GM12872 (cell line): ENCODE results near the gene MARCKSL1.

ENCODE experiments used
- TF ChIP-seq, protein P1 (sequence below): IDR thresholded peaks from 3 replicates; pipeline ENCODE4 v1.5.1; 2011; ENCODE audit warnings: low read depth, mild to moderate bottlenecking, low read length, moderate library complexity; ENCODE audit not compliant: insufficient read depth

The MARCKSL1 gene

DNA sequence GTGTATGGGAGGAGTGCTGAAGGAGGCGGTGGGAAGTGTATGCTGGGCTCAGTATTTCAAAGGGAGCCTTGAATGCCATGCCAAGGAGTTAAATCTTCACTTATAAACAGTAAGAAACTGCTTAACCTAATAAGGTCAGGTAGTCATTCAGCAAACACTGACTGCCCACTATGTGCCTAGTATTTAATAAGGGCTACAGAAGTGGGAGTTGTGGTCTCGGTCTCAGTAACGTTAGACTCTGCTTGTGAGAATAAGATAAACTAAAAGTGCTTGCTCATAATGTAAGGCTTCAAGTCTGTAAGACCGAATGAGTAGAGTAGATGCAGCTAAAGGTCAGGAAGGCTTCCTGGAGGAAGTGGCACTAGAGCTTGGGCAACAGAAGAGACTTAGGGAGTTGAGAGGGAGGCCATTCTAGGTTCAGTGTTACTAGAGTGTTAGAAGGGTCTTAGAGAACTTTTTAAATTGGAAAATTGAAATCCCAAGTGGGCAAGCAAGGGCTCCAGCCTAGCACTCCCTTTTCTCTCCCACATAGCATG is 6.0 kb downstream of the MARCKSL1 start:
- TF ChIP-seq, protein P1, sequence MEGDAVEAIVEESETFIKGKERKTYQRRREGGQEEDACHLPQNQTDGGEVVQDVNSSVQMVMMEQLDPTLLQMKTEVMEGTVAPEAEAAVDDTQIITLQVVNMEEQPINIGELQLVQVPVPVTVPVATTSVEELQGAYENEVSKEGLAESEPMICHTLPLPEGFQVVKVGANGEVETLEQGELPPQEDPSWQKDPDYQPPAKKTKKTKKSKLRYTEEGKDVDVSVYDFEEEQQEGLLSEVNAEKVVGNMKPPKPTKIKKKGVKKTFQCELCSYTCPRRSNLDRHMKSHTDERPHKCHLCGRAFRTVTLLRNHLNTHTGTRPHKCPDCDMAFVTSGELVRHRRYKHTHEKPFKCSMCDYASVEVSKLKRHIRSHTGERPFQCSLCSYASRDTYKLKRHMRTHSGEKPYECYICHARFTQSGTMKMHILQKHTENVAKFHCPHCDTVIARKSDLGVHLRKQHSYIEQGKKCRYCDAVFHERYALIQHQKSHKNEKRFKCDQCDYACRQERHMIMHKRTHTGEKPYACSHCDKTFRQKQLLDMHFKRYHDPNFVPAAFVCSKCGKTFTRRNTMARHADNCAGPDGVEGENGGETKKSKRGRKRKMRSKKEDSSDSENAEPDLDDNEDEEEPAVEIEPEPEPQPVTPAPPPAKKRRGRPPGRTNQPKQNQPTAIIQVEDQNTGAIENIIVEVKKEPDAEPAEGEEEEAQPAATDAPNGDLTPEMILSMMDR = no peak

DNA sequence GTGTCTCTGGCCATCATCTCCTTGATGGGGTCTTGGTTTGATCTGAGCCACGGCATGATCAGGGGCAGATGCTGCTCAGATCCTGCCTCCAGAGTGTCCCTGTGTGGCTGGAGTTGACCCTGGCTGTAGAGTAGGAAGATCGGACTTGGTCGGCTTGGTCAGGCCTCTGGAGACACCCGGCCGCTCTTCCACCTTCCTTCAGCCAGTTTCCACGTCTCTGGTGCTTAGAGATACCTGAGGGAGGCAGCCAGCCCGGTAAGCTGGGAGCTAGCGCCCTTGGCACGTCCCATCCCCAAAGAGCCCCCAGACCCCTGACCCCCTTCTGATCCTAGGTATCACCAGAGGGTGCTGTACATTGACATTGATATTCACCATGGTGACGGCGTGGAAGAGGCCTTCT is 8.8 kb downstream of the MARCKSL1 start:
- TF ChIP-seq, protein P1 = no peak

DNA sequence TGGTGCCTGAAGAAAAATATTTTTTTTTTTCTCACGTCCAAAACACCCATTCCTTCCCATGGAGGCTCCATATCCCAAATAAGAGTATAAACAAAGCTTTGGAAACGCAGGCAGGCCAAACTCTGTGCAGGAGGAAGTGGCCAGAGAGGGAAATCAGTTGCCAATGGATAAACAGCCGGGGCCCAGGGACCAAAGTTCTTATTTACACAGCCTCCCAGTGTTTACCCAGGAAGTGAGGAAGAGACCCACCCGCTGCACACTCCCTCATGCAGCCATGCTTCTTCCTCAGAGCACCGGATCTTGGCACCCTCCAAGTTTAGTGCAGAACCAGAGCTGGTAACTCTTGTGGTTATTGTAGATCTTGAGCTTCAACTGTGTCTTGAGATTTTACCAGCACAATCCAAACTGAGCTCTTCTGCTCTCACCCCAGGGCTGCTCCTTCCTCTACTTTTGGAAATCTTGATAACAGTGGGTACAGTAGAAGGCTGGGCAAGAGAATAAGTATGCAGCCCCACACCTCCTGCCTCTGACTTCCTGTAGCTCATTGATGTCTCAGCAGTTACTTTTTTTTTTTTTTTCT is 14.2 kb downstream of the MARCKSL1 start:
- TF ChIP-seq, protein P1 = no peak

GRCh38 chr1:32318127-32318869 is 17.7 kb downstream of the MARCKSL1 start:
- TF ChIP-seq, protein P1 = no peak

GRCh38 chr1:32316903-32317277 is 19.1 kb downstream of the MARCKSL1 start:
- TF ChIP-seq, protein P1 = no peak

DNA sequence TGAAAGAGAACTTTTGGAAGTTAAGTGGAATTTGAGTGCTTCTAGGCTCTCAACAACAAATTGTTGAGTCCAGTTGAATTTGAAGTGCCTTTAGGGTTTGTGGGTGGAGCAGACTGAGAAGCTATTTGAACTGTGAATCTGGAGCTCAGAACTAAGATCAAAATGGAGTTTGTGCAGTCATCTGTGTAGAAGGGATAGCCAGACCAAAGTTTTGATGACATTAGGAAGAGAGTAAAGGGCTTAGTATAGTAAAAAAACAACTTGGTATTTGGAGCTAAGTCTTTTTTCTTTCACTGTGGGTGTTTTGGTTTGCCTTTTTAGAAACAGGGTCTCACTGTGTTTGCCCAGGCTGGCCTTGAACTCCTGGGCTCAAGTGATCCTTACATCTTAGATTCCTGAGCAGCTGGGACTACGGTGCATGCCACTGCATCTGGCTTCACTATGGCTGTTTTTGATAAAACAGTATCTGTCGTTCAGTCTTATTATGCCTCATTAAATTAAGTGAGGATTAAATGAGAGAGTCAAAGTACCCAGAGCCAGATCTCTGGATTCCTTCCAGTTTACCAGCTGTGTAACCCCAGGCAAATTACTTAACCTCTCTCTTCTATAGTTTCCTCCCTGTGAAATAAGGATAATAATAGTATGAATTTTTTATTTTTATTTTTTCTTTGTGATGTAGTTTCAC is 24.2 kb downstream of the MARCKSL1 start:
- TF ChIP-seq, protein P1 = no peak

- TF ChIP-seq, protein P1 = no peak
Measured at GRCh38 chr1:32309960-32310359, 26.1 kb downstream of the MARCKSL1 start.
